PC-9 (cell line): ENCODE data around the gene DNM1.

Experiments
- CTCF ChIP-seq: fragments of 200-600 bp; sonication (generic); conservative IDR thresholded peaks from 2 replicates; pipeline ENCODE4 v1.6.1; 2017; ENCODE audit warnings: mixed run types, antibody characterized with exemption, mild to moderate bottlenecking, moderate library complexity
- EZH2 ChIP-seq: fragments of 200-600 bp; sonication (generic); IDR thresholded peaks from 2 replicates; pipeline ENCODE4 v1.8.0; 2017; ENCODE audit warnings: antibody characterized with exemption, low read depth

GRCh38 chr9:128215491-128216409 is 12.6 kb downstream of the DNM1 start:
- TF ChIP-seq CTCF (no peak), EZH2 (no peak)
